ENCODE results near the gene P4HA2. TPM values are rescaled to one million over a fixed set of nuclear protein-coding genes. Genes with fewer than 3 reads are reported as not detected.

The P4HA2 gene
- total and polyA plus RNA-seq, 2 experiments from 2014 or later = 5.9 to 8.0 TPM

DNA sequence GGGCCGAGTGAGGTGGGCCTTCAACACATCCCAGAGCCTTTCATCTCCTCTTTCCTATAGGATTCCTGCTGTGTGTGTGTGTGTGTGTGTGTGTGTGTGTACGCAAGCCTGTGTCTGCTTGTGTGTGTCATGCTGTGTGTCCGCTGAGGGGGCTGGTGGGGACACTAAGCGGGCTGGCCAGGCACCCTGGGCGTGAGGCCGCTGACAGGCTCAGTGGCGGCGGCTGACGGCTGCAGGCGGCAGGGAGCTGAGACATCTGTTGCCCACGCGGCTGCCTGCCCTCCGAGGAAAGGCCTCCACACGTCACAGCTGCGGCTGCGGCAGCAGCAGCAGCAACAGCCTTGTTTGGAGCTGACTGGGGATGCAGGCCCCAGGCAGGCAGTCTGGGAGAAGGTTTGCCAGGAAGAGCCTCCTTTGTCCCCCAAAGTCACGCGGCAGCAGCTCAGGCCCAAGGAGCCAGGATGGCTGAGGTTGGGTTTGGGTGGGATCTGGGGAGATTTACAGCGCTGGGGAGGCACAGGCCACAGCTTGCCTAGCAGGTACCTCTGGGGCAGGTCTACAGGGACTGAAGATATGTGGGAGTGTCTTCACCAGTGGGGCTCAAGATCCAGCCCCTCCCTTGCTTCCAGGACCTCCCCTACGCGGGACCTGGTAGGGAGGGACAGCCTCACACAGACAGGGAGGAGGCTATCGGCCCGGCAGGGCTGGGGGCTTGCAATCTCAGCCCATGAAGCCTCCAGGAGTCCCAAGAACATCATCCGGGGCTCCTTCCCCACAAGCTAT, 31.6 kb upstream of the P4HA2 start:
- H3K27me3 ChIP-seq (ENCODE audit: insufficient read depth) = peaks cover 11% of the 10 kb centered on the region
- Mint-ChIP-seq H3K27me3 (ENCODE audit: insufficient read depth, low read depth, poor library complexity) (peaks cover 24% of the 10 kb centered on the region), H3K36me3 (ENCODE audit: low read depth) (no peaks in the 10 kb centered on the region; the same call in 2 of the 3 replicates), H3K27ac (no peak overlapping the region), H3K4me3 (no peak overlapping the region; the same call in 2 of the 3 replicates), H3K4me1 (peaks cover 23% of the 10 kb centered on the region), H3K9me3 (no peaks in the 10 kb centered on the region)
- H3K27ac ChIP-seq (ENCODE audit: low read depth) = no peak overlapping the region
- no peak; the same call in 2 of the 3 replicates for ATAC-seq
- no peaks in the 10 kb centered on the region for H3K36me3 ChIP-seq (ENCODE audit: insufficient read depth)
- H2AFZ ChIP-seq = no peak overlapping the region
- H3K4me1 ChIP-seq (ENCODE audit: insufficient read depth) = peaks cover 17% of the 10 kb centered on the region
- H4K20me1 ChIP-seq (replicated peaks; ENCODE audit: insufficient read depth) = no peaks in the 10 kb centered on the region
- no peak overlapping the region for H3K4me3 ChIP-seq
- H3K4me2 ChIP-seq = 0 out of 2 replicates have a peak overlapping the region, but pooled peaks have one; percentile 87
- no peak for DNase-seq (ENCODE audit: low spot score)
- no peaks in the 10 kb centered on the region for H3K9me2 ChIP-seq (ENCODE audit: insufficient read depth)
- no peaks in the 10 kb centered on the region for H3K79me2 ChIP-seq (replicated peaks; ENCODE audit: insufficient read depth)
- 0 out of 2 replicates have a peak, but pooled peaks cover 3% of the 10 kb centered on the region for H3F3A ChIP-seq (replicated peaks; ENCODE audit: low read depth)
- TF ChIP-seq, protein P1, sequence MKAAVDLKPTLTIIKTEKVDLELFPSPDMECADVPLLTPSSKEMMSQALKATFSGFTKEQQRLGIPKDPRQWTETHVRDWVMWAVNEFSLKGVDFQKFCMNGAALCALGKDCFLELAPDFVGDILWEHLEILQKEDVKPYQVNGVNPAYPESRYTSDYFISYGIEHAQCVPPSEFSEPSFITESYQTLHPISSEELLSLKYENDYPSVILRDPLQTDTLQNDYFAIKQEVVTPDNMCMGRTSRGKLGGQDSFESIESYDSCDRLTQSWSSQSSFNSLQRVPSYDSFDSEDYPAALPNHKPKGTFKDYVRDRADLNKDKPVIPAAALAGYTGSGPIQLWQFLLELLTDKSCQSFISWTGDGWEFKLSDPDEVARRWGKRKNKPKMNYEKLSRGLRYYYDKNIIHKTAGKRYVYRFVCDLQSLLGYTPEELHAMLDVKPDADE (IDR thresholded peaks at IDR 0.05) = no peak
- TF ChIP-seq EZH2 (IDR thresholded peaks at IDR 0.05; ENCODE audit: low read depth, unreplicated experiment) (no peak), ZNF331 (CRISPR knock-in tag; IDR thresholded peaks at IDR 0.05; ENCODE audit: low read depth) (no peak), JUNB (IDR thresholded peaks at IDR 0.05; ENCODE audit: unreplicated experiment) (no peak), ZNF114 (CRISPR knock-in tag; IDR thresholded peaks at IDR 0.05) (no peak), NANOG (IDR thresholded peaks at IDR 0.05; ENCODE audit: borderline replicate concordance) (no peak), CREB1 (CRISPR knock-in tag; IDR thresholded peaks at IDR 0.05; ENCODE audit: low read depth) (no peak), EZH2phosphoT487 (IDR thresholded peaks at IDR 0.05; ENCODE audit: unreplicated experiment) (no peak), POLR2AphosphoS5 (IDR thresholded peaks at IDR 0.05; ENCODE audit: low read depth) (no peak), STAT1 (IDR thresholded peaks at IDR 0.05; ENCODE audit: unreplicated experiment) (no peak)
- TF ChIP-seq, protein P2, sequence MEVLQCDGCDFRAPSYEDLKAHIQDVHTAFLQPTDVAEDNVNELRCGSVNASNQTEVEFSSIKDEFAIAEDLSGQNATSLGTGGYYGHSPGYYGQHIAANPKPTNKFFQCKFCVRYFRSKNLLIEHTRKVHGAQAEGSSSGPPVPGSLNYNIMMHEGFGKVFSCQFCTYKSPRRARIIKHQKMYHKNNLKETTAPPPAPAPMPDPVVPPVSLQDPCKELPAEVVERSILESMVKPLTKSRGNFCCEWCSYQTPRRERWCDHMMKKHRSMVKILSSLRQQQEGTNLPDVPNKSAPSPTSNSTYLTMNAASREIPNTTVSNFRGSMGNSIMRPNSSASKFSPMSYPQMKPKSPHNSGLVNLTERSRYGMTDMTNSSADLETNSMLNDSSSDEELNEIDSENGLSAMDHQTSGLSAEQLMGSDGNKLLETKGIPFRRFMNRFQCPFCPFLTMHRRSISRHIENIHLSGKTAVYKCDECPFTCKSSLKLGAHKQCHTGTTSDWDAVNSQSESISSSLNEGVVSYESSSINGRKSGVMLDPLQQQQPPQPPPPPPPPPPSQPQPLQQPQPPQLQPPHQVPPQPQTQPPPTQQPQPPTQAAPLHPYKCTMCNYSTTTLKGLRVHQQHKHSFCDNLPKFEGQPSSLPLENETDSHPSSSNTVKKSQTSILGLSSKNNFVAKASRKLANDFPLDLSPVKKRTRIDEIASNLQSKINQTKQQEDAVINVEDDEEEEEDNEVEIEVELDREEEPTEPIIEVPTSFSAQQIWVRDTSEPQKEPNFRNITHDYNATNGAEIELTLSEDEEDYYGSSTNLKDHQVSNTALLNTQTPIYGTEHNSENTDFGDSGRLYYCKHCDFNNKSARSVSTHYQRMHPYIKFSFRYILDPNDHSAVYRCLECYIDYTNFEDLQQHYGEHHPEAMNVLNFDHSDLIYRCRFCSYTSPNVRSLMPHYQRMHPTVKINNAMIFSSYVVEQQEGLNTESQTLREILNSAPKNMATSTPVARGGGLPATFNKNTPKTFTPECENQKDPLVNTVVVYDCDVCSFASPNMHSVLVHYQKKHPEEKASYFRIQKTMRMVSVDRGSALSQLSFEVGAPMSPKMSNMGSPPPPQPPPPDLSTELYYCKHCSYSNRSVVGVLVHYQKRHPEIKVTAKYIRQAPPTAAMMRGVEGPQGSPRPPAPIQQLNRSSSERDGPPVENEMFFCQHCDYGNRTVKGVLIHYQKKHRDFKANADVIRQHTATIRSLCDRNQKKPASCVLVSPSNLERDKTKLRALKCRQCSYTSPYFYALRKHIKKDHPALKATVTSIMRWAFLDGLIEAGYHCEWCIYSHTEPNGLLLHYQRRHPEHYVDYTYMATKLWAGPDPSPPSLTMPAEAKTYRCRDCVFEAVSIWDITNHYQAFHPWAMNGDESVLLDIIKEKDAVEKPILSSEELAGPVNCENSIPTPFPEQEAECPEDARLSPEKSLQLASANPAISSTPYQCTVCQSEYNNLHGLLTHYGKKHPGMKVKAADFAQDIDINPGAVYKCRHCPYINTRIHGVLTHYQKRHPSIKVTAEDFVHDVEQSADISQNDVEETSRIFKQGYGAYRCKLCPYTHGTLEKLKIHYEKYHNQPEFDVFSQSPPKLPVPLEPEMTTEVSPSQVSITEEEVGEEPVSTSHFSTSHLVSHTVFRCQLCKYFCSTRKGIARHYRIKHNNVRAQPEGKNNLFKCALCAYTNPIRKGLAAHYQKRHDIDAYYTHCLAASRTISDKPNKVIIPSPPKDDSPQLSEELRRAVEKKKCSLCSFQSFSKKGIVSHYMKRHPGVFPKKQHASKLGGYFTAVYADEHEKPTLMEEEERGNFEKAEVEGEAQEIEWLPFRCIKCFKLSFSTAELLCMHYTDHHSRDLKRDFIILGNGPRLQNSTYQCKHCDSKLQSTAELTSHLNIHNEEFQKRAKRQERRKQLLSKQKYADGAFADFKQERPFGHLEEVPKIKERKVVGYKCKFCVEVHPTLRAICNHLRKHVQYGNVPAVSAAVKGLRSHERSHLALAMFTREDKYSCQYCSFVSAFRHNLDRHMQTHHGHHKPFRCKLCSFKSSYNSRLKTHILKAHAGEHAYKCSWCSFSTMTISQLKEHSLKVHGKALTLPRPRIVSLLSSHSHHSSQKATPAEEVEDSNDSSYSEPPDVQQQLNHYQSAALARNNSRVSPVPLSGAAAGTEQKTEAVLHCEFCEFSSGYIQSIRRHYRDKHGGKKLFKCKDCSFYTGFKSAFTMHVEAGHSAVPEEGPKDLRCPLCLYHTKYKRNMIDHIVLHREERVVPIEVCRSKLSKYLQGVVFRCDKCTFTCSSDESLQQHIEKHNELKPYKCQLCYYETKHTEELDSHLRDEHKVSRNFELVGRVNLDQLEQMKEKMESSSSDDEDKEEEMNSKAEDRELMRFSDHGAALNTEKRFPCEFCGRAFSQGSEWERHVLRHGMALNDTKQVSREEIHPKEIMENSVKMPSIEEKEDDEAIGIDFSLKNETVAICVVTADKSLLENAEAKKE (CRISPR knock-in tag; IDR thresholded peaks at IDR 0.05) = no peak
- TF ChIP-seq, protein P3, sequence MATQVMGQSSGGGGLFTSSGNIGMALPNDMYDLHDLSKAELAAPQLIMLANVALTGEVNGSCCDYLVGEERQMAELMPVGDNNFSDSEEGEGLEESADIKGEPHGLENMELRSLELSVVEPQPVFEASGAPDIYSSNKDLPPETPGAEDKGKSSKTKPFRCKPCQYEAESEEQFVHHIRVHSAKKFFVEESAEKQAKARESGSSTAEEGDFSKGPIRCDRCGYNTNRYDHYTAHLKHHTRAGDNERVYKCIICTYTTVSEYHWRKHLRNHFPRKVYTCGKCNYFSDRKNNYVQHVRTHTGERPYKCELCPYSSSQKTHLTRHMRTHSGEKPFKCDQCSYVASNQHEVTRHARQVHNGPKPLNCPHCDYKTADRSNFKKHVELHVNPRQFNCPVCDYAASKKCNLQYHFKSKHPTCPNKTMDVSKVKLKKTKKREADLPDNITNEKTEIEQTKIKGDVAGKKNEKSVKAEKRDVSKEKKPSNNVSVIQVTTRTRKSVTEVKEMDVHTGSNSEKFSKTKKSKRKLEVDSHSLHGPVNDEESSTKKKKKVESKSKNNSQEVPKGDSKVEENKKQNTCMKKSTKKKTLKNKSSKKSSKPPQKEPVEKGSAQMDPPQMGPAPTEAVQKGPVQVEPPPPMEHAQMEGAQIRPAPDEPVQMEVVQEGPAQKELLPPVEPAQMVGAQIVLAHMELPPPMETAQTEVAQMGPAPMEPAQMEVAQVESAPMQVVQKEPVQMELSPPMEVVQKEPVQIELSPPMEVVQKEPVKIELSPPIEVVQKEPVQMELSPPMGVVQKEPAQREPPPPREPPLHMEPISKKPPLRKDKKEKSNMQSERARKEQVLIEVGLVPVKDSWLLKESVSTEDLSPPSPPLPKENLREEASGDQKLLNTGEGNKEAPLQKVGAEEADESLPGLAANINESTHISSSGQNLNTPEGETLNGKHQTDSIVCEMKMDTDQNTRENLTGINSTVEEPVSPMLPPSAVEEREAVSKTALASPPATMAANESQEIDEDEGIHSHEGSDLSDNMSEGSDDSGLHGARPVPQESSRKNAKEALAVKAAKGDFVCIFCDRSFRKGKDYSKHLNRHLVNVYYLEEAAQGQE (IDR thresholded peaks at IDR 0.05; ENCODE audit: unreplicated experiment) = no peak
- TF ChIP-seq, protein P4, sequence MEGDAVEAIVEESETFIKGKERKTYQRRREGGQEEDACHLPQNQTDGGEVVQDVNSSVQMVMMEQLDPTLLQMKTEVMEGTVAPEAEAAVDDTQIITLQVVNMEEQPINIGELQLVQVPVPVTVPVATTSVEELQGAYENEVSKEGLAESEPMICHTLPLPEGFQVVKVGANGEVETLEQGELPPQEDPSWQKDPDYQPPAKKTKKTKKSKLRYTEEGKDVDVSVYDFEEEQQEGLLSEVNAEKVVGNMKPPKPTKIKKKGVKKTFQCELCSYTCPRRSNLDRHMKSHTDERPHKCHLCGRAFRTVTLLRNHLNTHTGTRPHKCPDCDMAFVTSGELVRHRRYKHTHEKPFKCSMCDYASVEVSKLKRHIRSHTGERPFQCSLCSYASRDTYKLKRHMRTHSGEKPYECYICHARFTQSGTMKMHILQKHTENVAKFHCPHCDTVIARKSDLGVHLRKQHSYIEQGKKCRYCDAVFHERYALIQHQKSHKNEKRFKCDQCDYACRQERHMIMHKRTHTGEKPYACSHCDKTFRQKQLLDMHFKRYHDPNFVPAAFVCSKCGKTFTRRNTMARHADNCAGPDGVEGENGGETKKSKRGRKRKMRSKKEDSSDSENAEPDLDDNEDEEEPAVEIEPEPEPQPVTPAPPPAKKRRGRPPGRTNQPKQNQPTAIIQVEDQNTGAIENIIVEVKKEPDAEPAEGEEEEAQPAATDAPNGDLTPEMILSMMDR (conservative IDR thresholded peaks at IDR 0.05; ENCODE audit: low read depth in 2 of 2) = no peak

Data from GM23338 (cell line).